Neural progenitor cell (in vitro differentiated cells): Measurements from ENCODE around the gene LRRC36.

ENCODE experiments used
- CTCF ChIP-seq: fragments of 200-600 bp; sonication (generic); IDR thresholded peaks from 2 replicates; pipeline ENCODE4 v1.5.1; 2017; ENCODE audit warnings: antibody characterized with exemption, mild to moderate bottlenecking
- EZH2 ChIP-seq: fragments of 200-600 bp; sonication (generic); IDR thresholded peaks from 2 replicates; pipeline ENCODE4 v1.6.1; 2017; ENCODE audit warnings: antibody characterized with exemption, mild to moderate bottlenecking, moderate library complexity

GRCh38 chr16:67311607-67312488, 14.8 kb upstream of the LRRC36 start:
- TF ChIP-seq CTCF (no peak), EZH2 (no peak)
